Activated CD8-positive, alpha-beta memory T cell treated with anti-CD3 and anti-CD28 coated beads for 36 hours (primary cell): ENCODE data around the gene SRD5A3. TPM values are rescaled to one million over a fixed set of nuclear protein-coding genes. Genes with fewer than 3 reads are reported as not detected.

Source experiments
- CTCF ChIA-PET: fragments of 350-600 bp; sonication (Branson Sonifier 250); formaldehyde crosslinking; loops from one replicate; lab custom pipeline; 2021; ENCODE audit warnings: antibody characterized with exemption; lab: Charles Lee
- POLR2A ChIA-PET: fragments of 350-600 bp; sonication (Branson Sonifier 250); formaldehyde crosslinking; loops from one replicate; lab custom pipeline; 2021; ENCODE audit warnings: antibody characterized with exemption; lab: Charles Lee
- total RNA-seq, 2 experiments: library from RNA; stranded (reverse); gene quantifications; one replicate each; pipeline ENCODE4 v1.2.3, GENCODE V29; 2021

The SRD5A3 gene
- 10 to 100 TPM; 25.9 to 27.7 TPM for total RNA-seq

- POLR2A ChIA-PET, result interaction anchor here (1.6 to 1.7 kb wide), 2 partner anchors 50 to 200 kb away, joined by 10 to 15 read pairs; partner anchors contain the start of gene TMEM165
Measured at GRCh38 chr4:55345980-55346850, at the start of gene SRD5A3. TSS of gene SRD5A3 (plus strand) at chr4:55346242. CDS start at chr4:55346337, 95 bp downstream.

GRCh38 chr4:55297346-55297745 lies 48.7 kb upstream of the SRD5A3 start:
- CTCF ChIA-PET, result no interaction called here

More at GRCh38 chr4:55345980-55346850, at the start of gene SRD5A3:
- CTCF ChIA-PET, result interaction anchor here (0.6 to 1.8 kb wide), 17 partner anchors 10 to 603 kb away, joined by 3 to 9 read pairs (median 3); partner anchors contain the start of genes CEP135 and TMEM165

GRCh38 chr4:55303760-55304165 lies 42.3 kb upstream of the SRD5A3 start:
- POLR2A ChIA-PET, result no interaction called here
- CTCF ChIA-PET, result no interaction called here

More at GRCh38 chr4:55297346-55297745, 48.7 kb upstream of the SRD5A3 start:
- POLR2A ChIA-PET, result no interaction called here

GRCh38 chr4:55304303-55304702 lies 41.7 kb upstream of the SRD5A3 start:
- CTCF ChIA-PET, result interaction anchor here (1.2 kb wide), 1 partner anchor 42 kb away, joined by 3 read pairs; the partner anchor contains the start of gene SRD5A3
- POLR2A ChIA-PET, result no interaction called here

GRCh38 chr4:55308071-55308470 lies 38.0 kb upstream of the SRD5A3 start:
- POLR2A ChIA-PET, result no interaction called here

GRCh38 chr4:55311792-55312488 lies 34.1 kb upstream of the SRD5A3 start:
- ChIA-PET POLR2A (no interaction called here), CTCF (interaction anchor here (0.6 to 2.0 kb wide), 2 partner anchors 16 to 1604 kb away, joined by 5 to 6 read pairs; no protein-coding TSS in a partner anchor)

More at GRCh38 chr4:55308071-55308470, 38.0 kb upstream of the SRD5A3 start:
- CTCF ChIA-PET, result no interaction called here

GRCh38 chr4:55312489-55313101 lies 33.4 kb upstream of the SRD5A3 start:
- ChIA-PET POLR2A (no interaction called here), CTCF (interaction anchor here (0.6 to 2.0 kb wide), 4 partner anchors 15 to 1603 kb away, joined by 3 to 6 read pairs (median 4); no protein-coding TSS in a partner anchor)

GRCh38 chr4:55314141-55314820 lies 31.8 kb upstream of the SRD5A3 start:
- POLR2A ChIA-PET, result no interaction called here

GRCh38 chr4:55318175-55319129 lies 27.6 kb upstream of the SRD5A3 start:
- ChIA-PET CTCF (interaction anchor here (1.1 kb wide), 1 partner anchor 29 kb away, joined by 3 read pairs; no protein-coding TSS in a partner anchor), POLR2A (no interaction called here)

More at GRCh38 chr4:55314141-55314820, 31.8 kb upstream of the SRD5A3 start:
- CTCF ChIA-PET, result interaction anchor here (1.2 kb wide), 1 partner anchor 158 kb away, joined by 3 read pairs; no protein-coding TSS in a partner anchor

GRCh38 chr4:55321707-55322264 lies 24.3 kb upstream of the SRD5A3 start:
- CTCF ChIA-PET, result interaction anchor here (0.6 to 1.1 kb wide), 2 partner anchors 25 to 286 kb away, joined by 3 read pairs; partner anchors contain the start of gene SRD5A3
- POLR2A ChIA-PET, result no interaction called here

GRCh38 chr4:55323375-55323774 lies 22.7 kb upstream of the SRD5A3 start:
- ChIA-PET POLR2A (no interaction called here), CTCF (no interaction called here)

GRCh38 chr4:55326629-55327028 lies 19.4 kb upstream of the SRD5A3 start:
- POLR2A ChIA-PET, result no interaction called here
- CTCF ChIA-PET, result no interaction called here

GRCh38 chr4:55329012-55329411 lies 17.0 kb upstream of the SRD5A3 start:
- POLR2A ChIA-PET, result no interaction called here
- CTCF ChIA-PET, result no interaction called here

- CTCF ChIA-PET, result no interaction called here
- POLR2A ChIA-PET, result no interaction called here
Measured at GRCh38 chr4:55330241-55330640, 15.8 kb upstream of the SRD5A3 start.

GRCh38 chr4:55336138-55337034 lies 9.7 kb upstream of the SRD5A3 start:
- CTCF ChIA-PET, result interaction anchor here (1.1 kb wide), 1 partner anchor 9 kb away, joined by 4 read pairs; the partner anchor contains the start of gene SRD5A3
- POLR2A ChIA-PET, result no interaction called here

GRCh38 chr4:55337944-55338343 lies 8.1 kb upstream of the SRD5A3 start:
- POLR2A ChIA-PET, result interaction anchor here (0.7 kb wide), 1 partner anchor 850 kb away, joined by 3 read pairs; no protein-coding TSS in a partner anchor
- CTCF ChIA-PET, result no interaction called here
